ENCODE measurements around the gene GNAO1. TPM values are rescaled to one million over a fixed set of nuclear protein-coding genes. Genes with fewer than 3 reads are reported as not detected.

The GNAO1 gene
- polyA plus RNA-seq, 1 donor (not counting 4 experiments of a cell fraction or from before 2014, with no cell fraction given), result 0.13 TPM

DNA sequence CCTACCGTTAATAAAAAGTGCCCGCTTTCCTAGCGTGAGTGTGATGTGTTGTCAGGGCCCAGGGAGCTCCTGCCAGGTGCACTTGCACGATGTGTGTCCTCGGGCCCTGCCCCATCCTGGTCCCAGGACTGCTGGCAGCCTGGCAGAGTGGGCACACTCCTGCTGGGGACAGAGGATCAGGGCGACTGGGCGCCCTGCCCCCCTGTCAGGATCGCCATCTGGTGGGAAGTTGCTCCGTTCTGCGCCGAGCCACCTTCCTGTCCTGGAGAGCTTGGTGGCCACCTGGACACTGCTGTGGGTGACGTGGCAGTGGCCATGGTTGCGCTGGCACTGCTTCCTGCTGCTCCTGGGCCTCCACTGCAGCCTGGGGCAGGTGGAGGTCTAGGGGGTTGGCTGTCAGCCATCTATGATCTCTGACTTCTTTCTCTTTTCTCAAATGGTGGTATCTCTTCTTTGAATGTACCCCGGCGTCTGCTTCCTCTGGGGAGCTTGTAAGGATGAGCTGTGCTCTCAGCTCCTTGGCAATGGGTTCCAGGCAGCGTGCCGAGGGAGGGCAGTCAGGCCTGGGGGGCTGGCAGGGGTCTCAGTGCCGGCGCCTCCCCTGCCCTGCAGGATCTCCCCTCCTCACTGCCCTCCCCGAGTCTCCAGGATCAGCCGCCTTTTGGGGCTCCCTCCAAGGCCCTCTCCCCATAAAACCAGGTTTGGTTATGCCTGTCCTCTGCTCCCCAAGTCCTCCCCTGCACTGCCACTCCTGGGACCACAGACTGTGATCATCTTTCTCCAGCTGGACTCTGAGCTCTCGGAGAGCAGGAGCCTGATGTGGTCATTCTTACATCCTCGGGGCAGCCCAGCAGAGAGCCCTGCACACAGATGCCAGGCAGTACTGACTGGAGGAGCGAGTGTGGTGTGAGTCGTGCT lies 157.1 kb downstream of the GNAO1 start:
- Histone ChIP-seq H3K9me1 (ENCODE audit: control insufficient read depth, extremely low read depth, insufficient read depth, low read length) (no peaks in the 10 kb centered on the region), H3K4me3 (ENCODE audit: control insufficient read depth in 2 of 3, extremely low read depth in 1 of 3, insufficient read depth in 2 of 3, low read depth in 1 of 3, low read length in 3 of 3) (no peak overlapping the region), H3K9ac (ENCODE audit: control insufficient read depth, extremely low read depth, insufficient read depth, low read length) (no peak overlapping the region), H3K79me2 (ENCODE audit: control insufficient read depth, insufficient read depth, low read length) (no peaks in the 10 kb centered on the region), H4K20me1 (ENCODE audit: control insufficient read depth, extremely low read depth, insufficient read depth, low read length) (no peaks in the 10 kb centered on the region), H3K27ac (ENCODE audit: control insufficient read depth, insufficient read depth, low read length) (no peak overlapping the region), H3K36me3 (ENCODE audit: control insufficient read depth in 2 of 2, extremely low read depth in 1 of 2, insufficient read depth in 2 of 2, low read length in 2 of 2) (no peaks in the 10 kb centered on the region), H3K4me2 (ENCODE audit: control insufficient read depth, extremely low read depth, insufficient read depth, low read depth, low read length) (no peak overlapping the region), H3K9me3 (ENCODE audit: control insufficient read depth, low read depth, low read length) (no peaks in the 10 kb centered on the region), H3K4me1 (ENCODE audit: control insufficient read depth, extremely low read depth, insufficient read depth, low read length) (peaks cover 17% of the 10 kb centered on the region), H3K27me3 (ENCODE audit: control insufficient read depth, extremely low read depth, insufficient read depth, low read length) (peaks cover 16% of the 10 kb centered on the region), H2AFZ (ENCODE audit: control insufficient read depth, low read length) (no peak overlapping the region)
- no peak for DNase-seq (ENCODE audit: low read depth, low spot score)
- TF ChIP-seq, protein P1, sequence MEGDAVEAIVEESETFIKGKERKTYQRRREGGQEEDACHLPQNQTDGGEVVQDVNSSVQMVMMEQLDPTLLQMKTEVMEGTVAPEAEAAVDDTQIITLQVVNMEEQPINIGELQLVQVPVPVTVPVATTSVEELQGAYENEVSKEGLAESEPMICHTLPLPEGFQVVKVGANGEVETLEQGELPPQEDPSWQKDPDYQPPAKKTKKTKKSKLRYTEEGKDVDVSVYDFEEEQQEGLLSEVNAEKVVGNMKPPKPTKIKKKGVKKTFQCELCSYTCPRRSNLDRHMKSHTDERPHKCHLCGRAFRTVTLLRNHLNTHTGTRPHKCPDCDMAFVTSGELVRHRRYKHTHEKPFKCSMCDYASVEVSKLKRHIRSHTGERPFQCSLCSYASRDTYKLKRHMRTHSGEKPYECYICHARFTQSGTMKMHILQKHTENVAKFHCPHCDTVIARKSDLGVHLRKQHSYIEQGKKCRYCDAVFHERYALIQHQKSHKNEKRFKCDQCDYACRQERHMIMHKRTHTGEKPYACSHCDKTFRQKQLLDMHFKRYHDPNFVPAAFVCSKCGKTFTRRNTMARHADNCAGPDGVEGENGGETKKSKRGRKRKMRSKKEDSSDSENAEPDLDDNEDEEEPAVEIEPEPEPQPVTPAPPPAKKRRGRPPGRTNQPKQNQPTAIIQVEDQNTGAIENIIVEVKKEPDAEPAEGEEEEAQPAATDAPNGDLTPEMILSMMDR (optimal IDR thresholded peaks at IDR 0.05 in 1 of 3, IDR thresholded peaks at IDR 0.05 in 1 of 3, conservative IDR thresholded peaks at IDR 0.05 in 1 of 3; ENCODE audit: extremely low read depth in 1 of 3, insufficient read depth in 2 of 3, low read length in 3 of 3), result no peak
- no peak for TF ChIP-seq EZH2 (IDR thresholded peaks at IDR 0.05; ENCODE audit: low read length)
- no peak for FAIRE-seq
- dilution Hi-C loops (cut with MboI; ENCODE audit: extremely low pct_ligation_motif_present, low sequenced_read_pairs), result no loop called here

DNA sequence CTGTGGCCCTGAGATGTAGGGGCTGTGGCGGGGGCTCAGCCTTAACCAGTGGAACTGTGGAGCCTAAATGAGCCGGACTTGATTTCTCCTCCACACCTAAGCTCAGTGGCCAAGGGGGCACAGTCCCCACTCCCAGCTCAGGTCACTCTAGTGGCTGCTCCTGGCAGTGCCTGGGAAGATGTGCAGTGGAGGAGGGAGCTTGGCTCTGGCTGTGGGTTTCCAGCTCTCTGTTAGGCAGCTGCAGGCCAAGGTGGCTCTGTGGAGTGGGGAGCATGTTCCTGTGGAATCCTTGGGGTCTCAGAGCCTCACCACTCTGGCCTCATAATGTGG lies 157.8 kb downstream of the GNAO1 start:
- no peak for DNase-seq (ENCODE audit: low read depth, low spot score)
- Histone ChIP-seq H2AFZ (ENCODE audit: control insufficient read depth, low read length) (no peak overlapping the region), H3K27me3 (ENCODE audit: control insufficient read depth, extremely low read depth, insufficient read depth, low read length) (peaks cover 16% of the 10 kb centered on the region), H3K27ac (ENCODE audit: control insufficient read depth, insufficient read depth, low read length) (no peak overlapping the region), H3K9ac (ENCODE audit: control insufficient read depth, extremely low read depth, insufficient read depth, low read length) (no peak overlapping the region), H3K4me3 (ENCODE audit: control insufficient read depth in 2 of 3, extremely low read depth in 1 of 3, insufficient read depth in 2 of 3, low read depth in 1 of 3, low read length in 3 of 3) (no peak overlapping the region), H3K9me1 (ENCODE audit: control insufficient read depth, extremely low read depth, insufficient read depth, low read length) (no peaks in the 10 kb centered on the region), H4K20me1 (ENCODE audit: control insufficient read depth, extremely low read depth, insufficient read depth, low read length) (no peaks in the 10 kb centered on the region), H3K36me3 (ENCODE audit: control insufficient read depth in 2 of 2, extremely low read depth in 1 of 2, insufficient read depth in 2 of 2, low read length in 2 of 2) (no peaks in the 10 kb centered on the region), H3K4me2 (ENCODE audit: control insufficient read depth, extremely low read depth, insufficient read depth, low read depth, low read length) (no peak overlapping the region), H3K4me1 (ENCODE audit: control insufficient read depth, extremely low read depth, insufficient read depth, low read length) (peaks cover 11% of the 10 kb centered on the region), H3K79me2 (ENCODE audit: control insufficient read depth, insufficient read depth, low read length) (no peaks in the 10 kb centered on the region), H3K9me3 (ENCODE audit: control insufficient read depth, low read depth, low read length) (no peaks in the 10 kb centered on the region)
- TF ChIP-seq, protein P1 (optimal IDR thresholded peaks at IDR 0.05 in 1 of 3, IDR thresholded peaks at IDR 0.05 in 1 of 3, conservative IDR thresholded peaks at IDR 0.05 in 1 of 3; ENCODE audit: extremely low read depth in 1 of 3, insufficient read depth in 2 of 3, low read length in 3 of 3), result peak in 1 of 3 experiments; percentile 8
- TF ChIP-seq EZH2 (IDR thresholded peaks at IDR 0.05; ENCODE audit: low read length), result no peak
- dilution Hi-C loops (cut with MboI; ENCODE audit: extremely low pct_ligation_motif_present, low sequenced_read_pairs), result no loop called here
- no peak for FAIRE-seq

Measured in keratinocyte (primary cell).